GM12878 (cell line): ENCODE results near the gene HIF3A. TPM values are rescaled to one million over a fixed set of nuclear protein-coding genes. Genes with fewer than 3 reads are reported as not detected.

Experiments used
- ATAC-seq: fragments of 200-7000 bp; cut with Tn5 transposase; 3 replicates; pipeline ENCODE4 v1.9.1; 2020; ENCODE audit warnings: mild to moderate bottlenecking, moderate library complexity
- BruUV-seq: library from RNA; stranded (reverse); fragments of 400-500 nt; replicated peaks from 2 replicates; lab custom pipeline; 2021; lab: Mats Ljungman, UMichigan
- CTCF ChIA-PET: fragments of 300-600 bp; sonication (Branson Sonifier 250); formaldehyde crosslinking; extraction: SDS; loops from one replicate; lab custom pipeline; 2021; ENCODE audit warnings: inconsistent platforms; lab: Yijun Ruan, JAX
- POLR2A ChIA-PET: fragments of 350-600 bp; formaldehyde crosslinking; extraction: SDS; loops from one replicate; lab custom pipeline; 2021; ENCODE audit warnings: inconsistent platforms; lab: Charles Lee
- RAD21 ChIA-PET: fragments of 300-600 bp; sonication (Branson Sonifier 250); formaldehyde crosslinking; loops from one replicate; lab custom pipeline; 2023; ENCODE audit warnings: antibody characterized with exemption; ENCODE audit not compliant: unreplicated experiment; lab: Charles Lee
- SMC1A ChIA-PET: fragments of 300-600 bp; sonication (Branson Sonifier 250); formaldehyde crosslinking; loops from one replicate; lab custom pipeline; 2023; ENCODE audit not compliant: unreplicated experiment, uncharacterized antibody; lab: Charles Lee
- DNase-seq: peaks from one replicate; pipeline ENCODE4 v3.0.0-alpha.2; 2011; ENCODE audit warnings: low read depth, low spot score
- FAIRE-seq: peaks from 3 replicates; lab custom pipeline; 2011; peaks lifted over from hg19 to GRCh38; lab: Jason Lieb, UNC
- H2AFZ ChIP-seq: 2 replicates; pipeline ENCODE4 v1.6.0; 2011; ENCODE audit warnings: low read depth, low read length, control low read depth; ENCODE audit not compliant: control insufficient read depth
- H3K27ac ChIP-seq: 2 replicates; pipeline ENCODE4 v1.5.1; 2011; ENCODE audit warnings: control low read depth; ENCODE audit not compliant: control insufficient read depth, insufficient read depth
- H3K27me3 ChIP-seq, 2 experiments: replicated peaks in 1 of 2; 2 replicates each; pipeline versions ENCODE4 v1.6.0 to v1.6.1; 2011; ENCODE audit warnings: low read length in 1 of 2; ENCODE audit not compliant: control insufficient read depth in 2 of 2, insufficient read depth in 2 of 2
- H3K36me3 ChIP-seq, 2 experiments: 2 replicates each; pipeline ENCODE4 v1.5.1; 2011; ENCODE audit warnings: low read length in 1 of 2; ENCODE audit not compliant: control insufficient read depth in 2 of 2, insufficient read depth in 2 of 2
- H3K4me1 ChIP-seq: 2 replicates; pipeline ENCODE4 v1.6.1; 2011; ENCODE audit warnings: mild to moderate bottlenecking, low read length, moderate library complexity, mixed read lengths; ENCODE audit not compliant: control insufficient read depth, insufficient read depth
- H3K4me2 ChIP-seq: 2 replicates; pipeline ENCODE4 v1.6.0; 2011; ENCODE audit warnings: control low read depth; ENCODE audit not compliant: control insufficient read depth, insufficient read depth
- H3K4me3 ChIP-seq: fragments of 200-600 bp; sonication (generic); 2 replicates; pipeline ENCODE4 v1.5.1; 2016
- H3K79me2 ChIP-seq: 2 replicates; pipeline ENCODE4 v1.6.0; 2011; ENCODE audit warnings: low read length; ENCODE audit not compliant: control insufficient read depth, insufficient read depth
- H3K9ac ChIP-seq: 2 replicates; pipeline ENCODE4 v1.8.0; 2011; ENCODE audit warnings: low read length, control low read depth, mixed read lengths; ENCODE audit not compliant: control insufficient read depth, insufficient read depth
- H3K9me3 ChIP-seq: replicated peaks from 3 replicates; pipeline ENCODE4 v1.5.1; 2011; ENCODE audit warnings: mild to moderate bottlenecking, low read length; ENCODE audit not compliant: control insufficient read depth, insufficient read depth
- H4K20me1 ChIP-seq: 2 replicates; pipeline ENCODE4 v1.6.0; 2011; ENCODE audit not compliant: control insufficient read depth, insufficient read depth
- BCLAF1 ChIP-seq: fragments of 450-650 bp; IDR thresholded peaks from 2 replicates; pipeline ENCODE4 v1.6.1; 2017; ENCODE audit warnings: antibody characterized with exemption, mild to moderate bottlenecking, moderate library complexity
- CHD4 ChIP-seq: fragments of 200-600 bp; sonication (generic); IDR thresholded peaks from 2 replicates; pipeline ENCODE4 v1.6.1; 2016; ENCODE audit warnings: mild to moderate bottlenecking
- KDM1A ChIP-seq: fragments of 200-600 bp; sonication (generic); IDR thresholded peaks from 2 replicates; pipeline ENCODE4 v1.6.1; 2016; ENCODE audit warnings: borderline replicate concordance
- PBX3 ChIP-seq: IDR thresholded peaks from 2 replicates; pipeline ENCODE4 v1.6.1; 2011; ENCODE audit warnings: mild to moderate bottlenecking, low read depth, low read length, moderate library complexity; ENCODE audit not compliant: insufficient replicate concordance
- RCOR1 ChIP-seq: conservative IDR thresholded peaks from 2 replicates; pipeline ENCODE4 v1.6.1; 2012; ENCODE audit warnings: low read depth, low read length, improper control_type of control experiment
- RUNX3 ChIP-seq: IDR thresholded peaks from 2 replicates; pipeline ENCODE4 v1.6.1; 2012; ENCODE audit warnings: low read length, inconsistent platforms
- WGBS: methylation state at CpG from one replicate; pipeline ENCODE4 v1.1.6; 2016; ENCODE audit warnings: low lambda C conversion rate; ENCODE audit not compliant: insufficient replicate concordance, insufficient coverage; ENCODE audit errors: missing lambda C conversion rate; 5-methylcytosine and 5-hydroxymethylcytosine counted together
- in situ Hi-C: fragments of 300-500 bp; cut with MboI; formaldehyde crosslinking; loops from 9 replicates; pipeline ENCODE4 v1.14.3; 2018; ENCODE audit warnings: mixed read lengths
- intact Hi-C: fragments of 100-400 bp; cut with micrococcal nuclease; formaldehyde crosslinking; loops from one replicate; pipeline ENCODE4 v1.14.2; 2022; ENCODE audit not compliant: unreplicated experiment
- polyA plus RNA-seq, 11 experiments: library from polyadenylated mRNA; depleted of rRNA in 4 of 11; unstranded in 6 of 11; stranded (reverse) in 5 of 11; fragments of >200 nt; fragmentation: Nextera tagmentation in 4 of 11; fragmentation: Illumina TruSeq in 1 of 11; extraction: Ambion mirVana in 4 of 11; extraction: Trizol in 1 of 11; gene quantifications; 1 replicate in 1 of 11; 2 replicates in 10 of 11; pipeline versions ENCODE4 v1.2.1 to v1.2.3, GENCODE V29; 2011 to 2016; ENCODE audit warnings: inconsistent platforms in 2 of 11, missing spikeins in 2 of 11, low read depth in 1 of 11
- total RNA-seq, 4 experiments: library from RNA; depleted of rRNA in 3 of 4; stranded (reverse); fragments of >200 nt in 3 of 4; fragmentation: Illumina TruSeq in 1 of 4; extraction: Trizol in 1 of 4; gene quantifications; 2 replicates each; pipeline versions ENCODE4 v1.2.1 to v1.2.3, GENCODE V29; 2013 to 2021

HIF3A gene
- total and polyA plus RNA-seq, 10 of the 15 experiments (the other 5 are each of a cell fraction or from before 2014, with no cell fraction given) = 0.03 to 0.20 (median 0.06) TPM; not detected in 5

DNA sequence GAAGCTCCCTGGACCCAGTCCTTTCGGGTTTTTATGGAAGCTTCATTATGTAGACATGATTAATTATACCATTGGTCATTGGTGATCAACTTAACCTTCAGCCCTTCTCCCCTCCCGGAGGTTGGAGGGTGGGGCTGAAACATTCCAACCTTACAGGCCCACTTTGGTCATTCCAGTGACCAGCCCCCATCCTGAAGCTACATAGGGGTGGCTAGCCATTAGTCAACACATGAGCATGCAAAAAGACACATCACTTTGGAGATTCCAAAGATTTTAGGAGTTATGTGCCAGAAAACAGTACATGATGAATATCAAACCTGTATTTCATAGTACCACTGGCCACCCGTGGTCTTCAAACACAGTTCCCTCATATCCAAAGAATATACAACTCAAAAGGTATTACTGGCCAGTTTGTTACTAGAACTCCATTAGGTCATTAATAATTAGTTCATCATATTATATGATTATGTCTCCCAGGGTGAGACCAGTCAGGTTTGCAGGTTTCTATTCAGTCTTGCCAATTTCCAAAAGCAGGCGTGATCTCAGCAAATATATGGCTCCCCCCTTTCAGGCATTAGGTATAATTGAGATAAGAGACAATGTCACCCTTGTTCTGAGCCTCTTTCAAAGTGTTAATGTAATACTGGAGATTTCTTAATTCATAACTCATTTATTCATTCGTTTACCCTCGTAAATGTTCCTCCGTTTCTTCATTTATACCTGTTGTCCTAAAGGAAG, 61.2 kb downstream of the HIF3A start (continued):
- TF ChIP-seq KDM1A = no peak
- TF ChIP-seq, all 136 proteins: peak for 0

- peaks cover 12 to 20% of the 10 kb centered on the region in 2 experiments for H3K36me3 ChIP-seq
- H3K4me1 ChIP-seq = no peaks in the 10 kb centered on the region
- in situ Hi-C loops (no loop called here), intact Hi-C loops (no loop called here)
- DNase-seq = no peak
- no peaks in the 10 kb centered on the region for H3K9me3 ChIP-seq
- no peak overlapping the region for H2AFZ ChIP-seq
- no peak overlapping the region for H3K27ac ChIP-seq
- WGBS = 50% methylated on average over 2 of the region's 2 CpGs
- H3K79me2 ChIP-seq = peaks cover 15% of the 10 kb centered on the region
- no TSS peak for BruUV-seq
- no peak overlapping the region for H3K4me3 ChIP-seq
- H3K9ac ChIP-seq = no peak overlapping the region
- no peak for FAIRE-seq
- RAD21 ChIA-PET = interaction anchor here (0.7 kb wide), 1 partner anchor 9 kb away, joined by 3 read pairs; no protein-coding TSS in a partner anchor
- H4K20me1 ChIP-seq = no peaks in the 10 kb centered on the region
- no peak for ATAC-seq
- SMC1A ChIA-PET = interaction anchor here (0.8 kb wide), 1 partner anchor 11 kb away, joined by 3 read pairs; no protein-coding TSS in a partner anchor
- no peaks in the 10 kb centered on the region for H3K27me3 ChIP-seq
- CTCF ChIA-PET = interaction anchor here (0.7 to 0.9 kb wide), 2 partner anchors 9 to 14 kb away, joined by 4 read pairs; no protein-coding TSS in a partner anchor
- no peak for TF ChIP-seq PBX3
- no peak for TF ChIP-seq BCLAF1
- TF ChIP-seq CHD4 = no peak
- peak; percentile 77 for TF ChIP-seq RUNX3
- no peak for TF ChIP-seq RCOR1
- POLR2A ChIA-PET = no interaction called here
- 0 out of 2 replicates have a peak overlapping the region, but pooled peaks have one; percentile 43 for H3K4me2 ChIP-seq
Measured at GRCh38 chr19:46361915-46362314, 65.1 kb downstream of the HIF3A start.
